ENCODE results near the gene LRRC23.

The LRRC23 gene

DNA sequence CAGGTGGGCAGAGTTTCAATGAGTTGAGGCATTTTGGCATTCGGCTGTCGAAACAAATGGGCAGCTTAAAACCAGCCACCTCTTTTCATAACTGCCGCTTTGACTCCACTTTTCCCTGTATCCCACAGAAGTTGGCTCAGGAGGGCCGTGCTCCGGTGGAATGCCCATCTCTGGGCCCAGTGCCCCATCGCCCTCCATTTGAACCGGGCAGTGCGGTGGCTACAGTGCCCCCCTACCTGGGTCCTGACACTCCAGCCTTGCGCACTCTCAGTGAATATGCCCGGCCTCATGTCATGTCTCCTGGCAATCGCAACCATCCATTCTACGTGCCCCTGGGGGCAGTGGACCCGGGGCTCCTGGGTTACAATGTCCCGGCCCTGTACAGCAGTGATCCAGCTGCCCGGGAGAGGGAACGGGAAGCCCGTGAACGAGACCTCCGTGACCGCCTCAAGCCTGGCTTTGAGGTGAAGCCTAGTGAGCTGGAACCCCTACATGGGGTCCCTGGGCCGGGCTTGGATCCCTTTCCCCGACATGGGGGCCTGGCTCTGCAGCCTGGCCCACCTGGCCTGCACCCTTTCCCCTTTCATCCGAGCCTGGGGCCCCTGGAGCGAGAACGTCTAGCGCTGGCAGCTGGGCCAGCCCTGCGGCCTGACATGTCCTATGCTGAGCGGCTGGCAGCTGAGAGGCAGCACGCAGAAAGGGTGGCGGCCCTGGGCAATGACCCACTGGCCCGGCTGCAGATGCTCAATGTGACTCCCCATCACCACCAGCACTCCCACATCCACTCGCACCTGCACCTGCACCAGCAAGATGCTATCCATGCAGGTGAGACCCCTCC is 34.0 kb downstream of the LRRC23 start:
- TF ChIP-seq, protein P1, sequence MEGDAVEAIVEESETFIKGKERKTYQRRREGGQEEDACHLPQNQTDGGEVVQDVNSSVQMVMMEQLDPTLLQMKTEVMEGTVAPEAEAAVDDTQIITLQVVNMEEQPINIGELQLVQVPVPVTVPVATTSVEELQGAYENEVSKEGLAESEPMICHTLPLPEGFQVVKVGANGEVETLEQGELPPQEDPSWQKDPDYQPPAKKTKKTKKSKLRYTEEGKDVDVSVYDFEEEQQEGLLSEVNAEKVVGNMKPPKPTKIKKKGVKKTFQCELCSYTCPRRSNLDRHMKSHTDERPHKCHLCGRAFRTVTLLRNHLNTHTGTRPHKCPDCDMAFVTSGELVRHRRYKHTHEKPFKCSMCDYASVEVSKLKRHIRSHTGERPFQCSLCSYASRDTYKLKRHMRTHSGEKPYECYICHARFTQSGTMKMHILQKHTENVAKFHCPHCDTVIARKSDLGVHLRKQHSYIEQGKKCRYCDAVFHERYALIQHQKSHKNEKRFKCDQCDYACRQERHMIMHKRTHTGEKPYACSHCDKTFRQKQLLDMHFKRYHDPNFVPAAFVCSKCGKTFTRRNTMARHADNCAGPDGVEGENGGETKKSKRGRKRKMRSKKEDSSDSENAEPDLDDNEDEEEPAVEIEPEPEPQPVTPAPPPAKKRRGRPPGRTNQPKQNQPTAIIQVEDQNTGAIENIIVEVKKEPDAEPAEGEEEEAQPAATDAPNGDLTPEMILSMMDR (IDR thresholded peaks at IDR 0.05; ENCODE audit: insufficient read depth, low read depth, low read length, missing control alignments), result no peak

DNA sequence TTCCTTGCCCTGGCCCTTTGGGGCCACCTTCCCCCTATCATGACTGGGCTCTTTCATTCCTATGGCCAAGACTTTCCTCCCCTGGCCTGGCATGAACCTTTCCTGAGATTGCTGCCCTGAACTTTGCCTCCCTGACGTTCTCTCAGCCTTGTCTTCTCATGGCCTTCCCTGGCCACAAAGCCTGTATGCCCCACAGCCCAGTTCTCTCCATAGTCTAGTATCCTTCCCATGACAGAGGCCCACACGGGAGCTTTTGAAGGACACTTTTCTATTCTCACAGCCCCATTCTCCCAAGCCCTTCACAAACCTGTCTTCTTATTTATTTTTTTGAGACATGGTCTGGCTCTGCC is 34.5 kb downstream of the LRRC23 start:
- H3K4me3 ChIP-seq (ENCODE audit: low read length), result no peak overlapping the region
- TF ChIP-seq, protein P1 (IDR thresholded peaks at IDR 0.05; ENCODE audit: insufficient read depth, low read depth, low read length, missing control alignments), result no peak
- DNase-seq (ENCODE audit: low read depth), result no peak

More for the DNA sequence above, 34.0 kb downstream of the LRRC23 start:
- DNase-seq (ENCODE audit: low read depth), result no peak
- H3K4me3 ChIP-seq (ENCODE audit: low read length), result peak overlapping the region; percentile 58

DNA sequence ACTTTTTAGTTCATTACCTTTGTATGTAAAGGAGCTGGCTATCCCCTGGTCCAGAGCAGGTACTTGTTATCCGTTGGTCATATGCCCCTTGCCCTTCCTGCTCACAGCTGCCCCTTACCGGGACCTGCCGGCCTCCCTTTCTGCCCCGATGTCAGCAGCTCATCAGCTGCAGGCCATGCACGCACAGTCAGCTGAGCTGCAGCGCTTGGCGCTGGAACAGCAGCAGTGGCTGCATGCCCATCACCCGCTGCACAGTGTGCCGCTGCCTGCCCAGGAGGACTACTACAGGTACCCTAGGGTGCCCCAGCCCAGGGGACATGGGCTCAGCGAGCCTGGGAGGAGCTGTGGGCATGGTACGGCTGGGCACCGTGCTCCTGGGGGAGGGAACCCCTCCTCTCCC is 36.6 kb downstream of the LRRC23 start:
- TF ChIP-seq, protein P1 (IDR thresholded peaks at IDR 0.05; ENCODE audit: insufficient read depth, low read depth, low read length, missing control alignments), result no peak
- DNase-seq (ENCODE audit: low read depth), result no peak
- H3K4me3 ChIP-seq (ENCODE audit: low read length), result no peak overlapping the region

DNA sequence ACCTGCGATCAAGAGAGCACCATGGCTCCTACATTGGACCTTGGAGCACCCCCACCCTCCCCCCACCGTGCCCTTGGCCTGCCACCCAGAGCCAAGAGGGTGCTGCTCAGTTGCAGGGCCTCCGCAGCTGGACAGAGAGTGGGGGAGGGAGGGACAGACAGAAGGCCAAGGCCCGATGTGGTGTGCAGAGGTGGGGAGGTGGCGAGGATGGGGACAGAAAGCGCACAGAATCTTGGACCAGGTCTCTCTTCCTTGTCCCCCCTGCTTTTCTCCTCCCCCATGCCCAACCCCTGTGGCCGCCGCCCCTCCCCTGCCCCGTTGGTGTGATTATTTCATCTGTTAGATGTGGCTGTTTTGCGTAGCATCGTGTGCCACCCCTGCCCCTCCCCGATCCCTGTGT is 37.2 kb downstream of the LRRC23 start:
- TF ChIP-seq, protein P1 (IDR thresholded peaks at IDR 0.05; ENCODE audit: insufficient read depth, low read depth, low read length, missing control alignments), result no peak
- DNase-seq (ENCODE audit: low read depth), result no peak
- H3K4me3 ChIP-seq (ENCODE audit: low read length), result no peak overlapping the region

DNA sequence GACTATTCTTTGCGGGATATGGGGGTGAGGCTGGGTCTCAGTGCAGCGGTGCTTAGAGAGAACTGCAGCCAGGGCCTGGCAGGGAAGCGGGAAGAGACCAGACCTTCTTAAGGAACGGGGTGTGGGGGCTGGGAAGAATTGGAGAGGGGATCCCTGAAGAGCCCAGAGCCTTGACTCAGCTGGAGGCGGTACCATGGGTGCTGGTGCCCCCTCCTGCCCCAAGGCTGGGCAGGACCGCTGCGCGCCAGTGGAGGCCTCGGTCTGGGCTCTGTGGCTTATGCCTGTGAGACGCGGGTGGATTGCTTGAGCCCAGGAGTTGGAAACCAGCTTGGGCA is 37.7 kb downstream of the LRRC23 start:
- H3K4me3 ChIP-seq (ENCODE audit: low read length), result no peak overlapping the region
- TF ChIP-seq, protein P1 (IDR thresholded peaks at IDR 0.05; ENCODE audit: insufficient read depth, low read depth, low read length, missing control alignments), result no peak
- DNase-seq (ENCODE audit: low read depth), result no peak

DNA sequence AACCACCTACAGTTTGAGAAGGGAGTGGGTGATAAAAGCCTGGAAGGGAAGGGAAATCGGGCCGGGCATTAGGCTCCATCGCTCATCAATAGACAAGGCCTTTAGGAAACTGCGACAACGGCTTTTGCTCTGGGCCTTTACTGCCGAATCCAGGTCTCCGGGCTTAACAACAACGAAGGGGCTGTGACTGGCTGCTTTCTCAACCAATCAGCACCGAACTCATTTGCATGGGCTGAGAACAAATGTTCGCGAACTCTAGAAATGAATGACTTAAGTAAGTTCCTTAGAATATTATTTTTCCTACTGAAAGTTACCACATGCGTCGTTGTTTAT is 38.7 kb downstream of the LRRC23 start:
- TF ChIP-seq, protein P1 (IDR thresholded peaks at IDR 0.05; ENCODE audit: insufficient read depth, low read depth, low read length, missing control alignments), result no peak
- DNase-seq (ENCODE audit: low read depth), result peak; percentile 91
- peak overlapping the region; percentile 80 for H3K4me3 ChIP-seq (ENCODE audit: low read length)
